DMS153 treated with DMSO at 0.1 percent for 48 hours (cell line): ENCODE results near the gene FRA10AC1.

Source experiments
- DNase-seq: peaks from one replicate; lab custom pipeline; 2025; ENCODE audit not compliant: unreplicated experiment; lab: John Stamatoyannopoulos, UW

Gene FRA10AC1, protein sequence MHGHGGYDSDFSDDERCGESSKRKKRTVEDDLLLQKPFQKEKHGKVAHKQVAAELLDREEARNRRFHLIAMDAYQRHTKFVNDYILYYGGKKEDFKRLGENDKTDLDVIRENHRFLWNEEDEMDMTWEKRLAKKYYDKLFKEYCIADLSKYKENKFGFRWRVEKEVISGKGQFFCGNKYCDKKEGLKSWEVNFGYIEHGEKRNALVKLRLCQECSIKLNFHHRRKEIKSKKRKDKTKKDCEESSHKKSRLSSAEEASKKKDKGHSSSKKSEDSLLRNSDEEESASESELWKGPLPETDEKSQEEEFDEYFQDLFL

DNA sequence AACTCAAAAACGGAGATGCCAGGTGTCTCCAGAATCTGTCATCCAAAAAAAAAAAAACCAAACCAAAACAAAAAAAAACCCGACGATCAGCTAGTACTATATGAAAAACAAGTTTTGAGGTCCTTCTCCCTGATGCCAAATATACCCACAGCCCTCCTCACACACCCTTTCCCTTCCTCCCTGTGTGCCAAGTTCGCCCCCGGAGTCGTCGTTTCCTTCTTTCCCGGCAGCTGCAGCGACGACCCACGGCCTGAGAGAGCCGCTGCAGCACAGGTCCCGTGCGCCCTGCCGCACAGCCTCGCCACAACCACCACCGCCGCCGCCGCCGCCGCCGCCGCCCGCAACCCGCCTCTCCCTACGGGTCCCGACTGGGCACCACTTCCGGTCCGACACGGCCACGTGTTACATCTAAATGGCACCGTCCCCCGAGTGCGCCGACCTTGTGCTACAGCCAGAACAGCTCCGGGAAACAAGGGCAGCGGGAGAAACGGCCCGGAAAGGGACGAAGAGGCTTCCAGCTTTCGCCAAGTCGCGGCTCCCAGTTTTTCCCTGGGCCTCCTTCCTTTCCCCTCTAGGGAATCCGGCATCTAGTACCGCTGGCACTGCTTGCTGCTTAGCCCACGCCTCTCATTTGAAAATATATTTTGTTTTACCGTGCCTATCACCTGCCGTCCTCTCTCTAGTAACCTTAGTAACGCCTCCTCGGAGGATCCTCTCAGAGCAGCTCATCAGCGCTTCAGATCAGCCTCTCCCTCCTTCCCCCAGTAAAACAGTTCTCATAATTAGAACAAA lies at the start of gene FRA10AC1:
Gene FRA10AC1 (minus strand): TSS at position 383 of the 792 bp plus-strand sequence. CDS start 2,486 bp downstream, outside the sequence.
- DNase-seq = peak; percentile 82

GRCh38 chr10:93751832-93752231 lies 49.4 kb upstream of the FRA10AC1 start:
- DNase-seq = no peak

DNA sequence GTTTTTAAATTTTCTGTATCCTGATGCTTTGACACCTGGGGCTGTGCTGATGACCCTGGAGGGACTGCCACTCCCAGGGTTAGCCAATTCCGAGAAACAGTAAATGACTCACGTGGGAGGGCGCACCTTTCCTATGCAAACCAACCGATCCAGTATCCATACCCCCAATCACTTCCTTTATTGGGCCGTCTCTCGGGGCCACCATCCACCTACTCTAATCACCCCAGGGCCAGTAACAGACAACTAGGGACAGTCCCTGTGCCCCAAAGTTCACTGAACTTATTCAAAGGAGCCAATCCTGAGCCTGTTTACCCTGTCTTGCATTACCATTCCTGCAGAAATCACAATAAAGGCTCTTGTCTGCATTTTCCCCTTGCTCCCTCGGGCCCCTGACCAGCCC lies 48.7 kb upstream of the FRA10AC1 start:
- no peak for DNase-seq

- no peak for DNase-seq
These were observed 46.9 kb upstream of the FRA10AC1 start for GRCh38 chr10:93749218-93749799.

- DNase-seq = peak; percentile 12
These were observed 44.5 kb upstream of the FRA10AC1 start for GRCh38 chr10:93746844-93747284.

DNA sequence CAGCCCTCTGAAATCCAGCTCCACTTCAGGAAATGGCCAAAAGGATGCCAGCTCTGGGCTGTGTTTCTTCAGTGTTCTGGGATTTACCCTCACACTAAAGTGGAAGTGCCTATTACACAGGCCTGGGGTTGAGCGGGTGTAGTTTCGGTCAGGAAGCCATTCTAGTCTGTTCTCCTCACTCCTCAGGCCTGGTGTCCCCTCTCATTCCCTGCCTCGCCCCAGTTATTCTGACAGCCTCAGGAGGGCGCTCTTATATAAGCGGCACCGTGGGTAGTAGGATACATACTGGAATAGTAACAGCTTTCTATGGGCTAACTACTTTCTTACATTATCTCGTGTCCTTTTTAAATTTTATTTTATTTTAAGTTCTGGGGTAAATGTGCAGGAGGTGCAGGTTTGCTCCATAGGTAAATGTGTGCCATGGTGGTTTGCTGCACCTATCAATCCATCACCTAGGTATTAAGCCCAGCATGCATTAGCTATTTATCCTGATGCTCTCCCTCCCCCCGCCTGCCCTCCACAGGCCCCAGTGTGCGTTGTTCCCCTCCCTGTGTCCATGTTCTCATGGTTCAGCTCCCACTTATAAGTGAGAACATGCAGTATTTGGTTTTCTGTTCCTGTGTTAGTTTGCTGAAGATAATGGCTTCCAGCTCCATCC lies 43.1 kb upstream of the FRA10AC1 start:
- DNase-seq = no peak

DNA sequence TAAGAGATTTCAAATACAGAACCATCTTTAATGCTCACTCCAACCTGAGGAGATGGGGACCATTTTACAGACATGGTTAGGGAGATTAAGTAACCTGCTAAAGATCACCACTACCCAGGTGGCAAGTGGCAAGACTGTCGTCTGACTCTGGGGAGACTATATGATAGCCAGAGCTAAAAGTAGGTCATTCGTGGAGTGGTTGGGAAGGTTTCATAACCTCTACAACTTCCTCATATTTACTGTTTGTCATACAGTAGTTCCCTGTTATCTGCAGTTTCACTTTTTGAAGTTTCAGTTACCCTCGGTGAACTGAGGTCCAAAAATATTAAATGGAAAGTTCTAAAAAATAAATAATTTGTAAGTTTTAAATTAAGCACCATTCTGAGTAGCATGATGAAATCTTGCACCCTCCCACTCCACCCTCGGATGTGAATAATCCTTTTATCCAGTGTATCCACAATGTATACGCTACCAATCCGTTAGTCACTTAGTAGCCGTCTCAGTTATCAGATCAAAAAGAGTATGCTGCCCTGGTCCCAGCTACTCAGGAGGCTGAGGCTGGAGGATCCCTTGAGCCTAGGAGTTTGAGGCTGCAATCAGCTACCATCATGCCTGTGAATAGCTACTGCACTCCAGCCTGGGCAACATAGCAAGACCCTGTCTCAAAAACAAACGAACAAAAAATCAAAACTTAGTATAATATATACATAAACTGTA lies 40.4 kb upstream of the FRA10AC1 start:
- no peak for DNase-seq

DNA sequence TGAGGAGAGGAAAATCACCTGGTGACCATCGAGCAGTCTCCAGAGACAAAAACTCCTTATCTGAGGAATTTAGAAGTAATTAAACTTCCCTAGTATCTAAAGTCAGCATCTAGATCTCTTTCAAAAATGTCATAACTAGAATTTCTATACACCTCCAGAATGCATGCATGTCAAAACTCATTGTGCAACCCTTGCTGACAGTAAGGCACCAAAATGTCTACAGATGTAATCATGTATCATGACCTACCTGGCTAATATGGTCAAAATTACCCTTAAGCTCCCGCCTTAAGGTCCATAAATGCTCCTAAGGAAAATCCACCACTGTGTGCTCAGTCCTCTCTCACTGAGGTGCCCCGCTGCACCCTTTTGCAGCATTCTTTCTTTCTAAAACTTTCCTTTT lies 39.0 kb upstream of the FRA10AC1 start:
- no peak for DNase-seq

DNA sequence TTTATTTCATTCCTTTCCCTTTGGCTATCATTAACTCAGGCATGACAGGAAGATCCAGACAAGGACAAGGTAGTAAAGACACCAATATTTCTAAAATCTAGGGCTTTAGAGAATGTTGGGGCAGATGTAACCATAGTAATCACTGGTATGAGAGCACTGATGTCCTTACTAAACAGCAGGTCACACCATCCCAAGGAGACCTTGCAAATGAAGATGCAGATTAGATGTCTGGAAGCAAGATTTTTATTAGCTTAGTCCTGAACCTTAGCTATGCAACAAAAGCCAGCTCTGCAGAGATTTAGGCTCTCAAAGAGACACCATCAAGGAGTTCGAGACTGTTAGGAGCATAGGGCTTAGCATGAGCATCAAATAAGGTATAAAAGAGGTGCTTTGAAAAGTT lies 23.6 kb upstream of the FRA10AC1 start:
- no peak for DNase-seq

GRCh38 chr10:93723153-93723552 lies 20.8 kb upstream of the FRA10AC1 start:
- DNase-seq = no peak

DNA sequence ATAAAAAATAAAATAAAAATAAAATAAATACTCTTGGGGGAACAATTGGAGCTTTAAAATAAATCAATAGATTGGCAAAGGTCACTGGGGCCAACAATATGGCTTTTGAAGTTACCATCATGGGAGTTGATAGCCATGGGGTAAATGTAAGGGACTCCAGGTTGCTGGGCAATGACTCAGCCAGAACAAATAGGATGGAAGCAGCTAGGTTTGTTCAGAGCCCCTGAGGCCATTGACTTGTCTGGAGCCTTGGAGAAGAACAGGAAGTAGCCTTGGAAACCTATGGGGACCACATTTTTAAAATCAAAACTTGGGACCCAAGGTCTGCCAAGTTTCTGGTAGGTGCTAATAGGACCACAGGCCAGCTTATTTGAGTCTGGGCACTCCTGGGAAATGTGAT lies 20.2 kb upstream of the FRA10AC1 start:
- no peak for DNase-seq

GRCh38 chr10:93719901-93720300 lies 17.5 kb upstream of the FRA10AC1 start:
- DNase-seq = no peak

DNA sequence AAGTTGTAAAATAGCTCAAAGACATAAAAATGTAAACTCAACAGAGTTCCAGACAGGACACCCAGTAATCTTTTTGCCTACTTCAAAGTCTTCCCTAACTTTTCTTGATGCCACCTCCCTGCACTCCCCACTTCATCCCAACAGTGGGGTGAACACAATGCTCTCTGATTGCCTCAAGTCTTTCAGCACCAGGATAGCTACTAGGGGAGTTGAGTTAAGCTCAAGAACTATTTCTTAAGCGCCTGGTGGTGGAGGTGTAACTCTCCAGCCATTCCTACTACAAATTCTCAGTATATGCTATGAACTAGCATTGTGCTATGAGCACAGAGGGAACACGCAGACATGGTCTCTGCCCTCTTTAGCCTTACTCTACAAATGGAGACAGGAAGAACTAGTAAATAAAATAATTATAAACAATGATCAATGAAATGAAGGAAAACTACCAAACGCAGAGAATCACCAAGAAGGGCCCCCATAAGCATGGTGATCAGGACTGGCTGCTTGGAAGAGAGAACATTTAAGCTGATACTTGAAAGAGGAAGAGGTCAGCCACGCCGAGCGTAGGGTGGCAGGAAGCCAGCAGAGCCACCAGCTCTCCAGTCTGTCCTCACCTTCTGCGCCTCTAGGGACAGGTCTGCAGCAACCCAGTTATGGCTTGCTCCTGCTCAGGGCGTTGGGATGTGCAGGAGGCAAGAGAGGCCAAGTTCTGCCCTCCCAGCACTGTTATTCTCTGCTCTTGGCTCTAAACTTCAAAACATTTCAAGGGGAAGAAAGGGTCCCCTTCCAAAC lies 16.7 kb upstream of the FRA10AC1 start:
- no peak for DNase-seq

DNA sequence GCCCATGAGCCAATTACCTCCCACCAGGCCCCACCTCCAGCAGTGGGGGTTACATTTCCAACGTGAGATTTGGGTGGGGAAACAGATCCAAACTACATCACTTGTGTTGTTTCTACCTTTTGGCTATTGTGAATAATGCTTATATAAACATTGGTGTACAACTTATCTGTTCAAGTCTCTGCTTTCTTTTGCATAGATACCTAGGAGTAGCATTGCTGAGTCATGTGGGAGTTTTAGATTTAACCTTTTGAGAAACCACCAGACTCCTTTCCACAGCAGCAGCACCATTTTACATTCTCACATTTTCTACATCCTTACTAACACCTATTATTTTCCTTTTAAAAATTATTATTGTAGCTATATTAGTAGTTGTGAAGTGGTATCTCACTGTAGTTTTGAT lies 14.4 kb upstream of the FRA10AC1 start:
- DNase-seq = no peak

- DNase-seq = no peak
These were observed 13.0 kb upstream of the FRA10AC1 start for GRCh38 chr10:93715345-93715744.

GRCh38 chr10:93712593-93712992 lies 10.2 kb upstream of the FRA10AC1 start:
- no peak for DNase-seq

- DNase-seq = no peak
These were observed 9.5 kb upstream of the FRA10AC1 start for GRCh38 chr10:93711891-93712290.

DNA sequence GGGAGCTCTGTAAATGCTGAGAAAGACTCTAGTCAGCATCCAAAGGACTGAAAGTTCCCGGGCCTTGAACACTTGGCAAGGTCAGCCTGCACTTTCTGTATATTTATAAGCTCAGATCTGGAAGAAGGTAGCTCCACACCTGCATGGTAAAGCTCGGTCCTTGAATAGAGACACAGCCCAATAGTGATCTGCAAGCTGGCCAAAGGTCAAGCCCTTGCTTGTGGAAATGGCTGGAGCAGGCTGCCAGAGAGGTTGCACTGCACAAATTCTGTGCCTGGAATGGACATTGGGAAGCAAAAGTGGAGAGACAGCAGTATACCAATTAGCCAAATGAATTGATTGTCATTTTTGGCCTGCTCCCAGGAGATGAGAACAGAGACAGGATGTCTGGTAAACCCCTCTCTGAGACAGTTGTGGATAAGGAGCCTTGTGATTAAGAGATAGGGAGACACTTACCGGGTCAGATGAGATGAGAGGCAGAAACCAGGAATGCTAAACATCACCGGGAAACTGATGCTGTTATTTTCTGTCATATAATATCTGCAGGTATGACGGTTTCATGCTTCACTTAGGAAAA lies 8.0 kb upstream of the FRA10AC1 start:
- DNase-seq = no peak

DNA sequence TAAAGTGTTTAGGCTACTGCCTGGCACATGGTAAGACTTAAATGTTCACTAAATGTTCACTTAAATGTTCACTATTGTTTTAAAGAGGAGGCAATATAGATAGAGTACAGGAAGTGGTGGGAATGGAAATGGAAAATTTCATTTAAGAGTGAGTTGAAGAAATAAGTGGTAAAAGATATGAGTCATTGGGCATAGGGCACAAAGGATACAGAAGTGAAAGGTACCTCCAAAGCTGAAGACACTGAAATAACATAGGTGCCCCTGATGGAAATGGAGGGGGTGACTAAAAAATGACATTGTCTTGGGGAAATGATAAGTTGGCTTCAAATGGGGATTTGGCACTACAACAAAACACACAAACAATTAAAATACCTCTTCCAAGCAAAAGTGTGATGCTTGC lies 5.2 kb upstream of the FRA10AC1 start:
- DNase-seq = no peak

DNA sequence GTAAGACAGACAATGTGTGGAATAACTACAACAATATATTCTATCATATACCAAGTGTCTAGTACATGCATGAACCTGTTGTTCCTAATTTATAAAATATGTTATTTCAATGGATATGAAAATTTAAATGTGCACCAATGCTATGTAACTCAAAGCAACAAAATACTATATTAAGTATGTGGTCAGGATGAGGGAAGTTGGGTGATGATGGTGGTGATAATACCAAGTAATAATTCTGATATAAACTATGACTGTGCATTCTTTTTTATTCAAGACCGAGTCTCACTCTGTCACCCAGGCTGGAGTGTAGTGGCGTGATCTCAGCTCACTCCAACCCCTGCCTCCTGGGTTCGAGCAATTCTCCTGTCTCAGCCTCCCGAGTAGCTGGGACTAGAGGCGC lies 2.1 kb upstream of the FRA10AC1 start:
- DNase-seq = no peak
